HG03108 (cell line): ENCODE measurements around the gene F7.

Experiments
- ATAC-seq: cut with Tn5 transposase; IDR thresholded peaks from one replicate; pipeline ENCODE4 v1.9.1; 2021; ENCODE audit warnings: moderate library complexity; ENCODE audit not compliant: unreplicated experiment

The F7 gene

DNA sequence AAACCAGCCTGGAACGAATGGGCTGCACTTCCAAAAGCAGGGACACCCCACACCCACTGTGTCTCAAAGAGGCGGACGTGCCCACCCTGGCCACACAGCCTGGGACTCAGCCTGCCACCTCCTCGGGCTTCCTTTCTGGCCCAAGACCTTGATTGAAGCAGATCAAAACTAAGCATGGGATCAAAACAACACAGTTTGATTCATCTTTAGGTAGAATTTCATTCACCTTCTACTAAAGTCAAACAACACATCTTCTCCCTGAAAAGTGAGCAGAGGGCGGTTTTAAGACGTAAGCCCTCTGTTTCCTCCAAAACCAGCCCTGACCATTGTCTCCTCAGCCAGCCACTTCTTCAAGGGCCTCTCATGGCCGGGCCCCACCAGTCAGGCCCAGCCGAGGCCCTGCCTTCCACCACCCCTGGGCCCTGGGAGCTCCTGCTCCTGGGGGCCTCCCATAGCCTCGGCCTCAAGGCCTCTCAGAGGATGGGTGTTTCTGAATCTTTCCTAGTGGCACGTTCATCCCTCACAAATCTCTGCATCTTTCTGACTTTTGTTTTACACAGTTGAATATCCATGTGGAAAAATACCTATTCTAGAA lies 10.7 kb downstream of the F7 start:
- ATAC-seq, result no peak

DNA sequence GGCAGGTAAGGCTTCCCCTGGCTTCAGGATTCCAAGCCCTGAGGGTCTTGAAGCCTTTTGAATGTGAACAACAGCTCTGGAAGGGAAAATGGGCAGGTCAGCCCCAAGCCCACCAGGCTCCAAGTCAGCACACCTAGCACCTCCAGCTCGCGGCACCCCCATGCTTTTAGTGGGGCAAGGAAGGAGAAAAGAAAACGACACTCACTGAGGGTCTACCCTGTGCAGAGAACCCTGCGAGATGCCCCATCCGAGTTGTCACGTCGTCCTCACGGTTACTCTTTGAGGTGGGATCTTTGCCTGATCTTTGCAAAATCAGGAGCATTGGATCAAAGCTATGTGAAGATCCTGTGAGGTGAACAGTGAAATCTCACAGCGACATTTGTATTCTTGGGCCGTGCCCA lies 11.3 kb downstream of the F7 start:
- no peak for ATAC-seq

DNA sequence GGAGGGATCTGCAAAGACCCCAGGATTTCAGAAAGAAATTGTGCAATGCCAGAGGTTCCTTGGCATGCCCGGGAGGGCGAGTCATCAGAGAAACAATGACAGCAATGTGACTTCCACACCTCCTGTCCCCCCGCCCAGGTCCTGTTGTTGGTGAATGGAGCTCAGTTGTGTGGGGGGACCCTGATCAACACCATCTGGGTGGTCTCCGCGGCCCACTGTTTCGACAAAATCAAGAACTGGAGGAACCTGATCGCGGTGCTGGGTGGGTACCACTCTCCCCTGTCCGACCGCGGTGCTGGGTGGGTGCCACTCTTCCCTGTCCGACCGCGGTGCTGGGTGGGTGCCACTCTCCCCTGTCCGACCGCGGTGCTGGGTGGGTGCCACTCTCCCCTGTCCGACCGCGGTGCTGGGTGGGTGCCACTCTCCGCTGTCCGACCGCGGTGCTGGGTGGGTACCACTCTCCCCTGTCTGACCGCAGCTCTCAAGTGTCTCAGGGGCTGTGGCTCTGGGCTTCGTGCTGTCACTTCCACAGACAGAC lies 11.8 kb downstream of the F7 start:
- no peak for ATAC-seq

DNA sequence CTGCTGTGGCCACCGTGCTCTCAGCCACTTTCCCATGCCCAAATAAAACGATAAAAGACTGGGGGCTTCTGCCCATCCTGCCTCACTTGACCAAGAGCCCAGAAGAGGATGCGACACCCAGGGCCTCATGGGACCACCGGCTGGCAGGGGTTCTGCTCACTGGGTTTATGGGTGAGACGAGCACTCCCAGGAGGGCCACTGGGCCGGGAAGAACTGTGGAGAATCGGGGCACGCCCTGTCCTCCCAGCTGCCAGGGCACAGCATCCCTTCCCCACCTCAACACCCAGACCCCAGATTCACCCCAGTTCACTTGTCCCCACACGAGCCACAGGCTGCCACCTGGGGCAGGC lies 12.3 kb downstream of the F7 start:
- ATAC-seq, result no peak

DNA sequence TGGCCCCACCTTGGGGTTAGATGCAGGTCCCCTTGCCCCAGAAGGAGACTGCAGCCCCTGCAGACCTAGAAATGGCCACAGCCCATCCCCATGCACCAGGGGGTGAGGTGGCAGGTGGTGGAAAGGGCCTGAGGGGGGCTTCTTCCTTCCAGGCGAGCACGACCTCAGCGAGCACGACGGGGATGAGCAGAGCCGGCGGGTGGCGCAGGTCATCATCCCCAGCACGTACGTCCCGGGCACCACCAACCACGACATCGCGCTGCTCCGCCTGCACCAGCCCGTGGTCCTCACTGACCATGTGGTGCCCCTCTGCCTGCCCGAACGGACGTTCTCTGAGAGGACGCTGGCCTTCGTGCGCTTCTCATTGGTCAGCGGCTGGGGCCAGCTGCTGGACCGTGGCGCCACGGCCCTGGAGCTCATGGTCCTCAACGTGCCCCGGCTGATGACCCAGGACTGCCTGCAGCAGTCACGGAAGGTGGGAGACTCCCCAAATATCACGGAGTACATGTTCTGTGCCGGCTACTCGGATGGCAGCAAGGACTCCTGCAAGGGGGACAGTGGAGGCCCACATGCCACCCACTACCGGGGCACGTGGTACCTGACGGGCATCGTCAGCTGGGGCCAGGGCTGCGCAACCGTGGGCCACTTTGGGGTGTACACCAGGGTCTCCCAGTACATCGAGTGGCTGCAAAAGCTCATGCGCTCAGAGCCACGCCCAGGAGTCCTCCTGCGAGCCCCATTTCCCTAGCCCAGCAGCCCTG lies 12.8 kb downstream of the F7 start:
- no peak for ATAC-seq

DNA sequence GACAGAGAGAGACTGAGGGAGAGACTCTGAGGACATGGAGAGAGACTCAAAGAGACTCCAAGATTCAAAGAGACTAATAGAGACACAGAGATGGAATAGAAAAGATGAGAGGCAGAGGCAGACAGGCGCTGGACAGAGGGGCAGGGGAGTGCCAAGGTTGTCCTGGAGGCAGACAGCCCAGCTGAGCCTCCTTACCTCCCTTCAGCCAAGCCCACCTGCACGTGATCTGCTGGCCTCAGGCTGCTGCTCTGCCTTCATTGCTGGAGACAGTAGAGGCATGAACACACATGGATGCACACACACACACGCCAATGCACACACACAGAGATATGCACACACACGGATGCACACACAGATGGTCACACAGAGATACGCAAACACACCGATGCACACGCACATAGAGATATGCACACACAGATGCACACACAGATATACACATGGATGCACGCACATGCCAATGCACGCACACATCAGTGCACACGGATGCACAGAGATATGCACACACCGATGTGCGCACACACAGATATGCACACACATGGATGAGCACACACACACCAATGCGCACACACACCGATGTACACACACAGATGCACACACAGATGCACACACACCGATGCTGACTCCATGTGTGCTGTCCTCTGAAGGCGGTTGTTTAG lies 13.7 kb downstream of the F7 start:
- ATAC-seq, result no peak

DNA sequence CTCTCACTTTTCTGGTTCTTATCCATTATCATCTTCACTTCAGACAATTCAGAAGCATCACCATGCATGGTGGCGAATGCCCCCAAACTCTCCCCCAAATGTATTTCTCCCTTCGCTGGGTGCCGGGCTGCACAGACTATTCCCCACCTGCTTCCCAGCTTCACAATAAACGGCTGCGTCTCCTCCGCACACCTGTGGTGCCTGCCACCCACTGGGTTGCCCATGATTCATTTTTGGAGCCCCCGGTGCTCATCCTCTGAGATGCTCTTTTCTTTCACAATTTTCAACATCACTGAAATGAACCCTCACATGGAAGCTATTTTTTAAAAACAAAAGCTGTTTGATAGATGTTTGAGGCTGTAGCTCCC lies 14.2 kb downstream of the F7 start:
- no peak for ATAC-seq

DNA sequence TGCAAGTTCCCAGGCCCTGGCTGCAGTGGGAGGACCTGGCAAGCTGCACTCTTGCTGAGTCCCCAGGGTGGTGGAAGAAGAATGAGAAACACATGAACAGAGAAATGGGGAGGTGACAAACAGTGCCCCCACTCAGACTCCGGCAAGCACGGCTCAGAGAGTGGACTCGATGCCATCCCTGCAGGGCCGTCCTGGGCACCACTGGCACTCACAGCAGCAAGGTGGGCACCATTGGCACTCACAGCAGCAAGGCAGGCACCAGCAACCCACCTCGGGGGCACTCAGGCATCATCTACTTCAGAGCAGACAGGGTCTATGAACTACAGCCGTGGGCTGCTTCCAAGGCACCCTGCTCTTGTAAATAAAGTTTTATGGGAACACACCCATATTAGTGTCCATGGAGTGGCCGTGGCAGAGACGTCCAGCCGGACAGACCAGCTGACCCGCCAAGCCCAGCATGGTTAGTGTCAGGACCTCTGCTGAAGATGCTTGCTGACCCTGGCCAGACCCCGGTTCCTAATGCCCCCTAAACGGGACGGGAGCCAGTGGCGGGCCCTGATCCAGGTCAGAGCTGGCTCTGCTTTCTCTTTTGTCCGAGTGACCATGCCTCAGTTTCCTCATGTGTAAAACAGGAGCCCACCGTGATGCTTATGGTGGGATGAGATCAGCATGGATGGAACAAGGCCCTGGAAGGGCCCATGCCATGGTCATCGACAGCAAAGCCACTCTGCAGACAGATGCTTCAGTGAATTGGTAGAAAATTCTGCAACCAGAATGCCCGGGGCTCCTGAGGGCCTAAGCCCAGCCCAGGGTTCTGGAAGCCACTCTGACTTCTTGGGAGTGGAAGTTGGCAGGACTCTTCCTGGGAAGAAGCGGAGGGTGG lies 14.9 kb downstream of the F7 start:
- no peak for ATAC-seq

DNA sequence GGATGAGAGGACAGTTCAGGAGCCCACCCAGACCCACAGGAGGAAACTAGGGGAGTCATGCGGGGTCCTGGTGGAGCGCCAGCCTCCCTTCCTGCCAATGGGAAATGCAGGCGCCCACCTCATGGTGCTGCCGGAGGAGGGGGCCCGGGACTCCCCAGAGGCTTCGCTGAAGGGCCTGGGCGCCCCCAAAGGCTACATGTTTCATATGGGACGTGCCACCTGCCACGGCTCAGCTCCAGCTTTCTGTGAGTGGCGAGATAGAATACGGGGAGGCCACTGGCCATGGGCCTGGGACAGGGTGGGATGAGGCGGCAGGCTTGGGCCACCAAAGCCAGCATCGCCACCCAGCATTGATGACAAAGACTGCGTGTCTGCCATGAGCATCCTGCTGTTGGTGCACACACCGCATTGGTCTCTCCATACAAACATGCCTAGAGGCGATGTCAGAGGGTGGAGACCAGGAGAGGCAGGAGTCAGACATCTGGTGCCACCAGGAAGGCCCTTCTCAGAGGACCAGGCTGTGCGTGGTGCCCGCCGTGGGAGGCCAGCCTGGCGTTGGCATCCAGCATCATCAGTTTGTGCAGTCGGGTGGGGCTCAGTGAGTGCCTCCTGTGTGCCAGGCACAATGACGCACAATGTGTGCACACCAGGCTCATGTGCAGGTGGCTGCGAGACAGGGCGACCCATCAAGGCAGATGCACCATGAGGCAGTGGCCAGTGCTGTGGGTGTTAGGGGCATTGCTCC lies 15.8 kb downstream of the F7 start:
- ATAC-seq, result no peak

DNA sequence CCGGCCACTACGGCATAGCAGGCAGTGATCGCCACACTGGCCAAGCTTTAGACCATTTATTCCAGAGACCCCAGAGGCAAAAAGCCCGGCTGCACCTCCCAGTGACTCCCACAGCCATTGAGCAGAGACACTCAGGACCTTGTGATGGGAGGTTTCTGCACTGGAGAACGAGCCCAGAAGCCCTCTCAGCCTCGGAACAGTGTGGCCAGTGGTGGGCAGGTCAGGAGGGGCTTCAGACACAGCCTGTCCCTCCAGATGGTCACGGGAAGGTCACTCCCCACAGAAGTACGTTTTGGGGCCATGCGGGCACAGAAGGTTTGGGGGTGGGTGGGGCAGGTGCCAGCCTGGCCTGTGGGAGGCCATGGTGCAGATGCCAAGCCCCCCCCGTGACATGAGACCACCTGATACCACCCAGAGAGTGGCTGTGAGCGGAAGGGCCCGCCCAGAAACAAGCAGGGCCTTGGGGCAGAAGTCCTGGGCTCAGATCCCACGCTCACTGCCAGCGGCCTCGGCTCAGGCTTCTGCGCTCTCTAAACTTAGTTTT lies 16.4 kb downstream of the F7 start:
- ATAC-seq, result no peak

DNA sequence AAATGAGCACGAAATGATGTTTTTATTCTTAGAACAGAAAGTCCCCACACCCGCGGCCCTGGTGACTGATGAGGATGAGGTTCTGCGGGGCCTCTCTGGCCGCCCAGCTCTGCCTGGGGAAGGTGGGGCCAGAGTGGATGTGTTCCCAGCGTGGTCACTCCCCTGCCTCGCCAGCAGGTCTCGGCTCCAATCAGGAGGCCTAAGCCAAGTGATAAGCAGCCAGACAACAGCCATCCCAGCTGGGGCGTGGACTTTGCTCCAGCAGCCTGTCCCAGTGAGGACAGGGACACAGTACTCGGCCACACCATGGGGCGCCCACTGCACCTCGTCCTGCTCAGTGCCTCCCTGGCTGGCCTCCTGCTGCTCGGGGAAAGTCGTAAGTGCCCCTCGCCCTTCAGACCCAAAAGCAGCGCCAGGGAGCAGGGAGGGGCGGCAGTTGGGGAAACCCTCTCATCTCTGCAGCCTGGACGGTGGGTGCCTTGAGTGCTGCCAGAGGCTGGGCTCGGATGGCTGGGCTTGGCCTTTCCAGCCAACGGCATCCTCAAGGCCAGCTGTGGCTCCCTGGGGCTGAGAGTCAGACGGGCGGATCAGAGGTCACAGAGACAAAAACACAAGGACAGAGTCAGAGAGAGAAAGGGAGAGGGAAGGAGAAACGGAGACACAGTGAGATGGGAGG lies 17.1 kb downstream of the F7 start, which contains the start of gene F10:
TSS of gene F10 (plus strand) at position 250 of the 676 bp plus-strand sequence. CDS start at position 307, 57 bp downstream.
- no peak for ATAC-seq

DNA sequence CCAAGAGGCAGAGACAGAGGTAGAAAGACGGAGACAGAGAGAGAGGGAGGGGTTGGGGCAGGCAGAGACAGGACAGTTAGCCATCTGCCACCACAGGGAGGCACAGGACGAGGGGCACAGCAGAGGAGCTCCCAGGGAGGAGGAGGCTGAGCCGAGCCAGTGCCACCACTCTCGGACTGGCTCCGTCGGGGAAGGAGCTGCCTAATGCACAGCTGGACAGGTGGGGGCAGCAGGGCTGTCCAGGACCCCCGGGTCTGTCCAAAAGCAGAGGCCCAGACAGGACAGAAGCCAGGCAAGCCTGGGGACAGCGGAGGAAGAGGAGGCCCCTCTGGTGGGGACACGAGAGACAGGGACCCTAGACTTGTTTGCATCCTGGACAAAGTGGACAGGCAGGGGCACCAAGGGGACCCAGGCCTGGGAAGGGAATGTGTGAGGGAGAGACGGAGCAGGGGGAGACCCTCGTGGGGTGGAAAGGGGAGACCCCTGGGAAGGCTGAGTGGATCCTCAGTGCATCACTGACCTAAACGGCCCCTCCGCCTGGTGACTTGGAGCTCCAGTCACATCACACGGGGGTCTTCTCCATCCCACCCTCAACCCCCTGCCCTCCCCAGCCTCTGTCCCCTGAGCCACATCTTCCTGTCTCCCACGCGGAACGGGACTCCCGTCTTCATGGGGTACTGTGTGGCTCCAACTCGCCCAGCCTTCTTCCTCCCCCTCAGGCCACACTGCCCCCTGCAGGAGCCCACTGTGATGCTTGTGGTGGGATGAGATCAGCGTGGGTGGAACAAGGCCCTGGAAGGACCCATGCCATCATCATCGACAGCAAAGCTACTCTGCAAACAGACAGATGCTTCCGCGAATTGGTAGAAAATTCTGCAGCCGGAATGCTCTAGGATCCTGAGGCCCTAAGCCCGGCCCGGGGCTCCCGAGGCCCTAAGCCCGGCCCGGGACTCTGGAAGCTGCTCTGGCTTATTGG lies 17.9 kb downstream of the F7 start:
- no peak for ATAC-seq

DNA sequence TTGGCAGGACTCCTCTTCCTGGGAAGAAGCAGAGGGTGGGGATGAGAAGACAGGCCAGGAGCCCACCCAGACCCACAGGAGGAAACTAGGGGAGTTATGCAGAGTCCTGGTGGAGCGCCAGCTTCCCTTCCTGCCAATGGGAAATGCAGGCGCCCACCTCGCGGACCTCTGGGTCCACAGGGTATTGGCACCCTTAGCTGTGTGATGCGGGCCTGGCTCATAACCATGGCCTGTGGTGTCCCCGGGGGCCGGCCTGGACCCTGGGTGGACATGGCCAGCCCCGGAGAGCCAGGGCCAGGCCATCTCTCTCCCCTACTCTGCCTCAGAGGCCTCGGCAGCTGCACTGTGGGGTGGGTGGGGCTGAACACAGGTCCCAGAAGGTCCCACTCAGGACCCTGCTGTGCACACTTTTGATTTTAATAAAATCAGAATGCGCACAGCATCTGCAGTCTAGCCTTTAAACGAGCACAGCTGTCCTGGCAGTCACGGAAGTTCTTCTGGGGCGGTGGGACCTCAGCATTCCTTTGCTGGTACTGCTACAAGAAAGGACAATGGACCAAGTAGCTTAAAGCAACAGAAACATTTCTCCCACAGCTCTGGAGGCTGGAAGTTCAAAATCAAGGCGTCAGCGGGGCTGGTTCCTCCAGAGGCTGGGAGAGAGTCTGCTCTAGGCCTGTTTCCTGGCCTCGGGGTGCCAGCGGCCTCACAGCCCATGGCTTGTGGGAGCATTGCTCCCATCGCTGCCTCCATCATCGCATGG lies 18.8 kb downstream of the F7 start:
- no peak for ATAC-seq

DNA sequence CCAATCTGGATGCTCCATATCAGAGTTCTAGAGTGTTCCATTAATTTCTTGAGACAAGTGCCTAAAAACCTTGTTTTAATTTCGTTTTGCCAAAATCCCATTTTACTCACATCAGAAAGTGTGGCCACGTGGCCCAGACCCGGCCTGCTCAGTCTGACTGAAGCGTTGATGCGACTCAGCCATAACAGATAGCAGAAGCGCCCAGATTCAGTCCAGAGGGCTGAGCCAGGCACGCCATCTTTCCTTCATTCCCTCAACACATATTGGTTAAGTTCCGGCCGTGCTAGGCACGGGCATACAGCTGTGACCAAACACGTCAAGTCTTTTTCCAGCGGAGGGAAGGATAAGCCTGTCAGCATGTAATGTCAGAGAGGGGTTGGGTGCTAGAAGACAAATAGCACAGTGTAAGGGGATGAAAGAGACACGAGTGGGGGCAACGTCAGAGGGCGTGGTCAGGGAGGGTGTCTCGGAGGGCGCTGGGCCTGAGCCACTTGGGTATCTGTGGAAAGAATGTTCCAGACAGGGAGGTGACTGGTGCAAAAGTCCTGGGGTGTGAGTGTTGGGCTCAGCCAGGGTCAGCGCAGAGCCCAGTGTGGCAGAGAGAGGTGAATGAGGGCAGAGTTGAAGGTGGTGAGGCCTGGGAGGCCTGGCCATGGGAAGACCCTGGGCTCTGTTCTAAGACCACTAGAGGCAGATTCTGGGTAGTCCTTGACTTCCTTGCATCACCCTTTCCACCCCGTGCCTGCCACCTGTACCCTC lies 20.1 kb downstream of the F7 start:
- ATAC-seq, result no peak

DNA sequence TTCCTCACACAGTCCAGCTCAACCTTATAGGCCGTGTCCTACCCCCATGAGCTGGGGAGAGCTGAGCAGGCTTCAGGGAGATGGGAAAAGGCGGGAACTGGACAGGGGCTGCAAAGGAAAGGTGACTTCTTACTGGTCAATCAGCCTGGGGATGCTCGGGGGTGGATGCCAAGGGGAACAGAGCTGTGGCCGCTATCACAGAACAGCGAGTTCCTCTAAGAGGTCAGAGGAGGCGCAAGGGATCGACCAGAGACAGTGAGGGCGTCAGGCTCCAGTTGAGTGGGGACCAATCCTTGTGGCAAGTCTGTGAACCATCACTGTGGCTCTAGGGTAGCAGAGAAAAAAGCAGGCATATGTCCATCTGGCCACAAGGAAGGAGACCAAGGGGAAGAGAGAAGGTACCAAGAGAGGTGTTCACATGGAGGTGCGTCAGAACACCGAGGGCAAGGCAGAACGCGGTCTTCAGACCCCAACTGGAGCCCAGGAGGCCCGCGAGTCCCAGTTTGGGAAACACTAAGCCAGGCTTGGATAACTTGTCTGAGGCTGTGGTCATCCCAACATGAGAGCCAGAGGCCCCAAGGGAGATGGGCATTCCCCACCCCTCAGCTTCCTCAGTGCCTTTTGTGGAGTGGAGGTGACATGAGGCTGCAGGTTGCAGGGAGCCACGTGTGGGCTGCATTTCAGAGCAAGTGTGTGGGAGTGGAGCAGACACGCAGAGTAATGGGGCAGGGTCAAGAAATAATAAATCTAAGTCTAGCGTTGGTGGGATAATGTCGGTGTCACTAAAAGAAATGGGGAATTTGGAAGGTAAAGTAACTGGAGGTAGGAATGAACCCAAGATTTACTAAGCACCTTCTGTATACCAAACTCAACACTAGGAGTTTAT lies 20.9 kb downstream of the F7 start:
- no peak for ATAC-seq

DNA sequence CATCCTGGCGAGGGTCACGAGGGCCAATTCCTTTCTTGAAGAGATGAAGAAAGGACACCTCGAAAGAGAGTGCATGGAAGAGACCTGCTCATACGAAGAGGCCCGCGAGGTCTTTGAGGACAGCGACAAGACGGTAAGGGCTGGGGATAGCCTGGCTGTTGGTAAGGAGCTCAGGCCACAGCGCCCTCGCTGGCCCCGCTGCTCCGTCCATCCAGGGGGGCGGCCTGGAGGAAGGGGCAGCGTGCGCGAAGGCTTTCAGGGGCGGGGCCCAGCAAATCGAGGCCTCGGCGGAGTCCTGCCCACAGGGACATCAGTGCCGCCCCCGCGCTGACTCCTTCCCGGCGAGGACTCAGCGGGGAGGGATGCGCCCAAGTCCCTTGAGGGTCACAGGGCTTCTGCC lies 23.9 kb downstream of the F7 start:
- no peak for ATAC-seq
